Gastrocnemius medialis (tissue), 4 donors: Measurements from ENCODE around the gene ME1. TPM values are rescaled to one million over a fixed set of nuclear protein-coding genes. Genes with fewer than 3 reads are reported as not detected.

Experiments used
- ATAC-seq, 2 donors: fragments of 150-250 bp; one replicate each; pipeline ENCODE4 v1.9.1; 2016
- DNase-seq, 2 donors: peaks; one replicate each; pipeline ENCODE4 v3.0.0-alpha.2; 2019
- H3K27ac ChIP-seq, 4 donors: fragments of 200-600 bp; sonication (generic); 1 replicate in 1 of 4; 2 replicates in 3 of 4; pipeline ENCODE4 v1.5.1; 2016 to 2018; ENCODE audit warnings: mild to moderate bottlenecking in 2 of 4, moderate library complexity in 1 of 4
- H3K27me3 ChIP-seq, 3 donors: fragments of 200-600 bp; sonication (generic) in 2 of 3; 1 replicate in 1 of 3; 2 replicates in 2 of 3; pipeline versions ENCODE4 v1.5.1 to v1.6.0; 2016 to 2019; ENCODE audit warnings: mild to moderate bottlenecking in 1 of 3, moderate library complexity in 1 of 3
- H3K36me3 ChIP-seq, 2 donors: fragments of 200-600 bp; sonication (generic) in 1 of 2; one replicate each; pipeline ENCODE4 v1.5.1; 2017 to 2018
- H3K4me1 ChIP-seq, 2 donors: fragments of 200-600 bp; sonication (generic) in 1 of 2; one replicate each; pipeline ENCODE4 v1.5.1; 2016 to 2017; ENCODE audit warnings: mild to moderate bottlenecking in 2 of 2
- H3K4me3 ChIP-seq, 4 donors: fragments of 200-600 bp; sonication (generic) in 3 of 4; 1 replicate in 1 of 4; 2 replicates in 3 of 4; pipeline ENCODE4 v1.5.1; 2016 to 2019; ENCODE audit warnings: mild to moderate bottlenecking in 2 of 4
- H3K9me3 ChIP-seq, 3 donors: fragments of 200-600 bp; sonication (generic) in 2 of 3; 1 replicate in 1 of 3; 2 replicates in 2 of 3; pipeline ENCODE4 v1.5.1; 2016 to 2019
- POLR2A ChIP-seq, 2 donors: fragments of 450-650 bp; IDR thresholded peaks; one replicate each; pipeline ENCODE4 v1.6.1; 2017; ENCODE audit warnings: antibody characterized with exemption in 2 of 2, mild to moderate bottlenecking in 2 of 2, moderate library complexity in 2 of 2
- in situ Hi-C, 4 donors: fragments of 200-750 bp; cut with MboI; loops; one replicate each; pipeline versions ENCODE4 v1.15.0 to v1.8.0; 2017; ENCODE audit warnings: low sequenced_read_pairs in 4 of 4
- intact Hi-C: fragments of 100-400 bp; cut with DNase I; formaldehyde crosslinking; loops from one replicate; pipeline ENCODE4 v1.15.1; 2023; ENCODE audit warnings: low total_unique reads
- total RNA-seq, 4 donors: library from RNA; depleted of rRNA; stranded (reverse); fragments of >200 nt; gene quantifications; one replicate each; pipeline versions ENCODE4 v1.1.0 to v1.2.3, GENCODE V29; 2016
- TF ChIP-seq, protein P1 (sequence below), 5 experiments: fragments of 450-650 bp in 3 of 5; fragments of 200-600 bp in 2 of 5; sonication (generic) in 2 of 5; IDR thresholded peaks in 4 of 5; conservative IDR thresholded peaks in 1 of 5; 1 replicate in 4 of 5; 2 replicates in 1 of 5; pipeline ENCODE4 v1.5.1; 2016 to 2019; ENCODE audit warnings: antibody characterized with exemption in 5 of 5, mild to moderate bottlenecking in 3 of 5, moderate library complexity in 3 of 5

ME1 gene
- total RNA-seq, 4 donors from 2014 or later = 15.6 to 36.8 (median 25.4) TPM

GRCh38 chr6:83221276-83221675, 209.6 kb downstream of the ME1 start:
- peaks cover 7% of the 10 kb centered on the region in 2 donors for H3K4me1 ChIP-seq
- no peaks in the 10 kb centered on the region for H3K27me3 ChIP-seq
- H3K36me3 ChIP-seq = no peaks in the 10 kb centered on the region
- in situ Hi-C loops = loop anchor here (5.0 to 10.0 kb wide), 2 partner anchors 294 to 296 kb away; partner anchors contain the start of gene PRSS35 (in 1 of the 4)
- no peak overlapping the region for H3K27ac ChIP-seq
- intact Hi-C loops = no loop called here
- TF ChIP-seq POLR2A (IDR thresholded peaks at IDR 0.05) = no peak
- TF ChIP-seq, protein P1, sequence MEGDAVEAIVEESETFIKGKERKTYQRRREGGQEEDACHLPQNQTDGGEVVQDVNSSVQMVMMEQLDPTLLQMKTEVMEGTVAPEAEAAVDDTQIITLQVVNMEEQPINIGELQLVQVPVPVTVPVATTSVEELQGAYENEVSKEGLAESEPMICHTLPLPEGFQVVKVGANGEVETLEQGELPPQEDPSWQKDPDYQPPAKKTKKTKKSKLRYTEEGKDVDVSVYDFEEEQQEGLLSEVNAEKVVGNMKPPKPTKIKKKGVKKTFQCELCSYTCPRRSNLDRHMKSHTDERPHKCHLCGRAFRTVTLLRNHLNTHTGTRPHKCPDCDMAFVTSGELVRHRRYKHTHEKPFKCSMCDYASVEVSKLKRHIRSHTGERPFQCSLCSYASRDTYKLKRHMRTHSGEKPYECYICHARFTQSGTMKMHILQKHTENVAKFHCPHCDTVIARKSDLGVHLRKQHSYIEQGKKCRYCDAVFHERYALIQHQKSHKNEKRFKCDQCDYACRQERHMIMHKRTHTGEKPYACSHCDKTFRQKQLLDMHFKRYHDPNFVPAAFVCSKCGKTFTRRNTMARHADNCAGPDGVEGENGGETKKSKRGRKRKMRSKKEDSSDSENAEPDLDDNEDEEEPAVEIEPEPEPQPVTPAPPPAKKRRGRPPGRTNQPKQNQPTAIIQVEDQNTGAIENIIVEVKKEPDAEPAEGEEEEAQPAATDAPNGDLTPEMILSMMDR (IDR thresholded peaks at IDR 0.05 in 4 of 5, conservative IDR thresholded peaks at IDR 0.05 in 1 of 5) = no peak
- no peak for DNase-seq
- no peak overlapping the region for H3K4me3 ChIP-seq
- ATAC-seq = no peak
- H3K9me3 ChIP-seq = no peaks in the 10 kb centered on the region

DNA sequence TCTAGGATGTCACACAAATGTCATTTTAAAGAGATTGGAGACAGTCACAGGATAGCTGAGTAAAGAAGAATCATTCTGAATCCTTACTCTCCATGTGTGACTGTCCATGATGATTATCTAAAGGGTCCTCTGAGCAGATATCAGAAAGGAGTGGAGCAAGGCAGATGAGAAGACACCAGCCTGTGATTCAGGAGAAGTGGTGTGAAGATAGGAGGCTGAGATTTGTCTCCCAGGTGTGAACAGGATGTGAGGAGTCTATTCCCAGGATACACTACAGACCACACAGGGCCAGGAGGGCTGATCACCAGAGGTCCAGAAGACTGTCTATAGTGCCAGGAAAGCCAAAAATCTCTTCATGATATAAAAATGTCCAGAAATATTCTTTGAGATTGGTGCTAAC, 210.7 kb downstream of the ME1 start:
- Histone ChIP-seq H3K27me3 (no peaks in the 10 kb centered on the region), H3K9me3 (no peaks in the 10 kb centered on the region), H3K27ac (no peak overlapping the region), H3K4me1 (peaks cover 7% of the 10 kb centered on the region in 2 donors), H3K36me3 (no peaks in the 10 kb centered on the region), H3K4me3 (no peak overlapping the region)
- intact Hi-C loops (no loop called here), in situ Hi-C loops (loop anchor here (5.0 to 10.0 kb wide), 2 partner anchors 295 to 297 kb away; partner anchors contain the start of gene PRSS35 (in 1 of the 4))
- TF ChIP-seq, protein P1 (IDR thresholded peaks at IDR 0.05 in 4 of 5, conservative IDR thresholded peaks at IDR 0.05 in 1 of 5) = no peak
- no peak for TF ChIP-seq POLR2A (IDR thresholded peaks at IDR 0.05)
- DNase-seq (no peak), ATAC-seq (no peak)

- peaks cover 7% of the 10 kb centered on the region in 2 donors for H3K4me1 ChIP-seq
- intact Hi-C loops (no loop called here), in situ Hi-C loops (no loop called here)
- no peaks in the 10 kb centered on the region for H3K36me3 ChIP-seq
- no peaks in the 10 kb centered on the region for H3K27me3 ChIP-seq
- H3K4me3 ChIP-seq = no peak overlapping the region
- ATAC-seq (no peak), DNase-seq (no peak)
- TF ChIP-seq POLR2A (IDR thresholded peaks at IDR 0.05) = no peak
- TF ChIP-seq, protein P1 (IDR thresholded peaks at IDR 0.05 in 4 of 5, conservative IDR thresholded peaks at IDR 0.05 in 1 of 5) = no peak
- no peaks in the 10 kb centered on the region for H3K9me3 ChIP-seq
- no peak overlapping the region for H3K27ac ChIP-seq
These were observed 212.2 kb downstream of the ME1 start for GRCh38 chr6:83218646-83219045.

GRCh38 chr6:83216806-83217205, 214.0 kb downstream of the ME1 start:
- ATAC-seq (no peak), DNase-seq (no peak)
- intact Hi-C loops = no loop called here
- TF ChIP-seq, protein P1 (IDR thresholded peaks at IDR 0.05 in 4 of 5, conservative IDR thresholded peaks at IDR 0.05 in 1 of 5) = no peak
- no peak for TF ChIP-seq POLR2A (IDR thresholded peaks at IDR 0.05)
- H3K4me1 ChIP-seq = peaks cover 7% of the 10 kb centered on the region in 2 donors
- in situ Hi-C loops = no loop called here
- no peak overlapping the region for H3K4me3 ChIP-seq
- H3K36me3 ChIP-seq = no peaks in the 10 kb centered on the region
- H3K9me3 ChIP-seq = no peaks in the 10 kb centered on the region
- H3K27me3 ChIP-seq = no peaks in the 10 kb centered on the region
- no peak overlapping the region for H3K27ac ChIP-seq
